NCI-H2107 (cell line): ENCODE results near the gene NKAIN4.
"Not testable (repeated sequence)": the region's sequence is repeated elsewhere in the genome, so short reads cannot be mapped to it uniquely, and the experiment has no call there.

Experiments used
- DNase-seq: peaks from one replicate; lab custom pipeline; 2025; lab: John Stamatoyannopoulos, UW

Gene NKAIN4

GRCh38 chr20:63257629-63258028 lies 3.4 kb upstream of the NKAIN4 start:
- DNase-seq = no peak

DNA sequence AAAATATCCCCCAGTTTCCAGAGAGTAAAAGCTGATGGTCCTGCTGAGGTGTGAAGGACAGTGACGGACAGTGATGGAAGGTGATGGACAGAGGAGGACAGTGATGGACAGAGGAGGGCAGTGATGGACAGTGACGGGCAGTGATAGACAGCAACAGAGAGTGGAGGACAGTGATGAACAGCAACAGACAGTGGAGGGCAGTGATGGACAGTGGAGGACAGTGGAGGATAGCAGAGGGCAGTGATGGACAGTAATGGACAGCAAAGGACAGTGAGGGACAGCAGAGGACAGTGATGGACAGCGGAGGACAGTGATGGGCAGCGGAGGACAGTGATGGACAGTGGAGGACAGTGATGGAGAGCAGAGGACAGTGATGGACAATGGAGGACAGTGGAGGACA lies 2.7 kb upstream of the NKAIN4 start:
- DNase-seq = no peak

GRCh38 chr20:63255931-63256704 lies 1.9 kb upstream of the NKAIN4 start:
- no peak for DNase-seq

DNA sequence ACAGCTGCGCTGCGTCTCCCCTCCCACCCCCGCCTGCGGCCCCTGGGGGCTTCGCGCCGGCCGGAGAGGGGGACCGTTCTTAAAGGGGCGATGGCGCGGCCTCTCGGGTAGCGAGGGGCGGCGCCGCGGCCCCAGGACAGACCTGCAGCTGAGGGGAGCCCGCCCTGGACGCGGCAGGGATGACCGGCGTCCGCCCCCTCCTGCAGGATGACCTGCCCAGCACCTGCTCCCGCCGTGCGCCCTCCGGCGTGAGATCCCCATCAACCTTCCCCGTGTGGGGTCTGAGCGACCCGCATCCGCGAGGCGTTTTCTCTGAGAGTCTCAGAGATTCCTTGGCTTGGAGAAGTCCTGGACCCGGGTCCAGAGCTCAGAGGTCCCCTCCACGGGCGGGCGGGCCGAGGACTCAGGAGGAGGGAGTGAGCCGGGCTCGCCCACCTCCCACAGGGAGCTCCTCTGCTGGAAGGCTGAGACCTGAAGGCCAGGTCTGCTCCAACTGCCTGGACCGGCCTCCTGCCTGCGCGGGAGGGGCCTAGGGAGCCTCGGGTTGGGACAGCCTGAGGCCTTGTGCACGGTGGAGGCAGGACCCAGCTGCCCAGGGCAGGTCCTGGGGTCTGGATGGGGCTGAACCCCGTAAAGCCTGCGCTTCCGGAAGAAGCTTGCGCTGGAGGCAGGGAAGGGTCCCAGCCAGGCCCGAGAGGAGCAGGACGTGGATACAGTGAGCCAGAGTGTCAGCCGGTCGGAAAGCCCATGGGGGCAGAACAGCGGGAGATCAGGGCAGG lies 532 bp upstream of the NKAIN4 start:
- DNase-seq = no peak

DNA sequence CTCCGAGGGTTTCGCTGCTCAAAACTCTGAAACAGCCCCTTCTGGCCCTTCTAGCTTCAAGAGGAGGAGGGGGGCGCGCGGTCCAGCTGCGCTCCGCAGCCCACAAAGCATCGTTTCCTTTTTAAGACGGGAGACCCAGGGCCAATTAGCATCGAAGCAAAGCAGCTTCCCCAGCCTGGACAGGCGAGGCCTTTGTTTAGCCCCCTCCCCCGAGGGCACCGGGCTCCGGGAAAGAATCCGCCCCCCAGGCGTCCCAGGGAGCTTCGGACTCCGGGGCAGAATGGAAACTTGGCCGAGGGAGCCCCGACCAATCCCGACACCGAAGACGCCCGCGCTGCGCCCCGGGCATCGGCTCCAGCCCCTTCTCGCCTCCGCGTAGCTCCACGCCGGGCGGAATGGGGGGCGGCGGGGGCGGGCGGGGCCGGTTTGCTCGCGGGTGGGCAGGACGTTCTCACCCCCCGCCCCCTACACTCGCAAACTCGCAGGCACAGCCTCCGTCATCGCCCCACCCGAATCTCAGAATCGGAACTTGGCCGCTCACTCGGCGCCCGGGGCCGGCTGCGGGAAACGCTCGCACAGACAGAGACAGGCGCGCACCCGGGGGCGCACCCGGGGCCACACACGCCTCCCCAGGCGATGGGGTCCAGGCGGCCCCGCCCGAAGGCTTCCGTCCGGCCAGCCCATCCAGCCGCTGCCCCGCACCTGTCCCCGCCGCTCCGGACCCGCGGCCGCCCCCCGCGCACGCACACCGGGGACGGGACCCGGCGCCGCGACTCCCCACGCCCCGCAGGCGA lies 628 bp downstream of the NKAIN4 start:
- no peak for DNase-seq

- DNase-seq = no peak
Measured at GRCh38 chr20:63253065-63253437, 1.2 kb downstream of the NKAIN4 start.

- DNase-seq = no peak
Measured at GRCh38 chr20:63252284-63252711, 2.0 kb downstream of the NKAIN4 start.

DNA sequence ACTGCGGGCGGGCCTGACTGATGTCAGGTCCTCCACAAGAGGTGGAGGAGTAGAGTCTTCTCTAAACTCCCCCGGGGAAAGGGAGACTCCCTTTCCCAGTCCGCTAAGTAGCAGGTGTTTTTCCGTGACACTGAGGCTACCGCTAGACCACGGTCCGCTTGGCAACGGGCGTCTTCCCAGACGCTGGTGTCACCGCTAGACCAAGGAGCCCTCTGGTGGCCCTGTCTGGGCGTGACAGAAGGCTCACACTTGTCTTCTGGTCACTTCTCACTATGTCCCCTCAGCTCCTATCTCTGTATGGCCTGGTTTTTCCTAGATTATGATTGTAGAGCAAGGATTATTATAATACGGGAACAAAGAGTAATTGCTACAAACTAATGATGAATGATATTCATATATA lies 2.9 kb downstream of the NKAIN4 start:
- DNase-seq = not testable (repeated sequence)

DNA sequence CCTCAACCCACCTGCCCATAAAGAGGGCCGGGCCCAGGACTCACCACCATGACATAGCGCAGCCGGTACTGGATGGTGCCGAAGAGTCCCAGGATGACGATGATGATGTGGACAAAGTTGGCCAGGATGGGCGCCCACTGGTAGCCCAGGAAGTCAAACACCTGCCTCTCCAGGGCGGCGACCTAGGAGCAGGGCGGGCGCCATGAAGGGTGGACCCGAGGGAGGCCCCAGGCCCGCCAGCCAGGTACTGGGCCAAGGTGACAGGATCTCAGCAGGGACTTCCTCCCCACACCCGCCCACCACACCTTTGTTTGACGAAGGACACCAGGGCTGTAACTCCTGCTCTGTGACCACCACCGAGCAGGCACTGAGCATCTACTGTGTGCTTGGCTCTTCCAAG lies 4.4 kb downstream of the NKAIN4 start:
- no peak for DNase-seq

DNA sequence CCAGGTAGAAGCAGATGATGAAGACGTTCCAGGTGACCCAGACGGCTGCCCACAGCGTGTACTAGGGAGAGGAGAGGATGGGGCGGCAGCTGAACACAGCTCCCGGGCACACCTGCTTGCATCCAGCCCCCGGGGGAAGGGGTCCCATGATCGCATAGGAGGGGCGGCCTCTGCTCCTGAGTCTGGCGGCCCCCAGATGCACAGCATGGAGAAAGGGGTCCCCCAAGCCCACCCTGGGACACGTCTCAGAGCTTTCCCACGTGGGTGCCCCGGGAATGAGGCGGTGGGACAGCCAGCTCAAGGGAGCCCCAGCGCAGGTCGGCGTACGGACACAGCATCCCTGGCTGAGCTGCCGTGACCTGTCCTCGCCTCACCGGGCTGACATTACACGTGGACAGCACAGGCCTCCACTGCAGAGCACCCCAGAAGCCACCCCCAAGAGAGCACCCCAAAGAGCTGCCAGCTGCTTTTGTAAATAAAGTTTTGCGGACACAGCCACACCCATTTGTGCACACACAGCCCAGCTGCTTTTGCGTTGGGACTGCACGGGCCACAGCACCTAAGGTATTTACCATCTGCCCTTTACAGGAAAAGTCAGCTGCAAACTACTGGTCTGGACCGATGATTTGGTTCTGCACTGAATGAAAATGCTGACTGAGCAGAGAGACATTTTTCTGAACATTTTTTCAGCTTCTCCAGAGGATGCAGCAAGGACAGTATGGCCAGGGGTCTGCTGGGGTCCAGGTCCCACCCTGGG lies 5.2 kb downstream of the NKAIN4 start:
- no peak for DNase-seq

GRCh38 chr20:63247671-63248228 lies 6.5 kb downstream of the NKAIN4 start:
- DNase-seq = no peak

DNA sequence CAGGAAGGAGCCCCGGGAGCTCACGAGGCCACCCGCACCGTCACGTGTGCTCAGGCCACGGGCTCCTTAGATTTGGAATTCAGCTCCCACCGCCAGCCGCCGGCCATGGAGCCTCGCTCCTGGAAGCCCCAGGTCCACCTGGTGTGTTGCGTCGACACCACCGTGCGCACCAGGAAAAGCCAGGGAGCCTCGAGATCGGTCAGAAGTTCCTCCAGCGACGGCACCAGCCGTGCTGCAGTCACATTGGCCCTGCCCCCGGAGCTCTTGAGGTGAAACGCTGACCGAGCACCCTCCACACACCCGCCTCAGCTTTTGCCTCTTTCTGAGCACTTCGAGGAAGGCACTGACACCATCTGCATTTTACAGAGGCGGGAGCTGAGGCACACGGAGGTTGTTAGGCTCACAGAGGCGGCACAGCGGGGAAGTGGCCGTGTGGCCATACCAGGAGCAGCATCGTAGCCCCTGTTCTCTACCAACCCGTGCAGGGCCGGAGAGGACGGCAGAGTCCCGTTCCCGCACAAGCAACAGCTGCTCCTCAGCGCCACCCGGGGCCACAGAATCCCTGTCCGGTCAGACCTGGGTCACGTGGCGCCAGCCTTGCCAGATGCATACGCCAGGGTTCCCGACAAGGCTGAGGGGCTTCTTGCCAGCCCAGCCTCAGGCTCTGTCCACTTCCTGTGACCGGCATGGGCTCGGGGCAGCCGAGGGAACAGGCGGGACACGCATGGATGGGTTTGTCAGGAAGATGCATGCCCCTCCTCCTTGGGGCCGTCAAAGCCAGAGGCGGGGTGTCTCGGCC lies 7.6 kb downstream of the NKAIN4 start:
- no peak for DNase-seq

- no peak for DNase-seq
Measured at GRCh38 chr20:63244468-63244867, 9.8 kb downstream of the NKAIN4 start.

- no peak for DNase-seq
Measured at GRCh38 chr20:63243604-63244247, 10.5 kb downstream of the NKAIN4 start.

DNA sequence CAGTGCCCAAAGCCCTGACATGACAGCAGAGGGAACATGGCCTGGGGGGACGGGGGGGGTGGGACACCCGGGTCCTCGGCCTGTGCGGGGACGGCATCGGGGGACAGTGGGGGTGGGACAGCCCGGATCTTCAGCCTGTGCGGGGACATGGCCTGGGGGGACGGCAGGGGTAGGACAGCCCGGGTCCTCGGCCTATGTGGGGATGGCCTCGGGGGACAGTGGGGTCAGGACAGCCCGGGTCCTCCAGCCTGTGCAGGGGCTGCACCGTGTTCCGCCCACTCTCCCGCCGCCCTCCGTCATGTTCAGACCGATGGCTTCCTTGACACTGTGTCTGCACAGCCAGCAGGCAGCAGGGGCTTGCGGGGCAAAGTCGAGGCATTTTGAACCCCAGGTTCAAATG lies 11.5 kb downstream of the NKAIN4 start:
- DNase-seq = no peak

DNA sequence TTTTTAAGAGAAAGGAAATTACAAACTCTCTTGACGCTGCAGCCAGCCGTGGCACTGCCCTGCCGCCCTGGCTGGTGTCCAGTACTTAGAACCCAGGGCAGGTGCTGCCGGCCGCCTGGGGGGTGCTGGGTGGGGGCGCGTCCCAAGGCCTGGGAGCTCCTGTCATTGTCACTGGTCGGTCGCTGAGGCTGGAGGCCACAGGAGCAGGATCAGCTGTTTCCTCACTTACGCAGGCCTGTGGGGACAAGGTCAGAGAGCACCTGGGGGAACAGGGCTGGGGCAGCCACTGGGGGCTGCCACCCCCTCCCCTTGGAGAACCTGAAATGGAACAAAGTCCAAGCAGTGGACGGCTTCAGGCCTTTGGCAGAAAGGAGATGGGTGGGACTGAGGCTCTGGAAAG lies 13.0 kb downstream of the NKAIN4 start:
- DNase-seq = no peak

GRCh38 chr20:63240004-63240403 lies 14.3 kb downstream of the NKAIN4 start:
- DNase-seq = no peak

DNA sequence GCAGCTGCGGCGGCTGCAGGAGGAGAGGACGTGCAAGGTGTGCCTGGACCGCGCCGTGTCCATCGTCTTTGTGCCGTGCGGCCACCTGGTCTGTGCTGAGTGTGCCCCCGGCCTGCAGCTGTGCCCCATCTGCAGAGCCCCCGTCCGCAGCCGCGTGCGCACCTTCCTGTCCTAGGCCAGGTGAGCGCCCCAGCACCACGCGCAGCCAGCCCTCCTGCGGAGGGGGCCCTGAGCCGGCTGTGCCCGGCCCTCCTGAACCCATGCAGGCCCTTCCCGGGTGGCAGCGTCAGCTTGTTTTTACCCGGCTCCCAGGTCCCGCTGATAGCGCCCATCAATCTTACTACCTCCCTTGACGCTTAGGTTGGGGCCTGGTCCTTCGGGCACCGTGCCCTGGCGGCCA lies 14.8 kb downstream of the NKAIN4 start:
- DNase-seq = no peak

DNA sequence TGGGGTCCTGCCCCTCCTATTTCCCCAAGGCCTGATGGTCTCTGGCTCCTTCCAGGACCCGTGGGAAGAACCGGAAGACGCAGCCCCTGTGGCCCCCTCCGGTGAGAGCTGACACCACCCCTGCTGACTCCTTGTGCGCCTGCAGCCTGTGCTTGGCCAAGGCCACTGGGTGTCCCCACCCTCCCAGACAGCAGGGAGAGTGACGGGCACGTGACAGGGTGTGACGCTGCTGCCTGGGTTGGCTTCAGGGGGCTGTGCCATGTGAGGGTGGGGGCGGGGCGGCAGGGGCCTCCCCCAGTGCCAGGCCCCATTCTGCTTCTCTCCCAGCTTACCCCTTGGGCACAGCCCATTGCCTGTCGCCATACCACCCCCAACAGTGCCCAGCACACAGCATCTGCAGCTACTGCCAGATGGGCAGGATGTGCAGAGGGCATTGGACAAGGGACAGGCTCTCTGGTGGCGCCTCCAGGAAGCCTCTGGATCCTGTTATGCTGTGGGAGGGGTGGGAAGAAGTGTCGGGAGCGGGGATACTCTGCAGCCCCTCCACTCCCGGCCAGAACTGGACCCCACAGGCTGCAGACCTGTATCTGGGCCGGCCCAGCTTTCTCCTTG lies 15.6 kb downstream of the NKAIN4 start:
- DNase-seq = no peak

DNA sequence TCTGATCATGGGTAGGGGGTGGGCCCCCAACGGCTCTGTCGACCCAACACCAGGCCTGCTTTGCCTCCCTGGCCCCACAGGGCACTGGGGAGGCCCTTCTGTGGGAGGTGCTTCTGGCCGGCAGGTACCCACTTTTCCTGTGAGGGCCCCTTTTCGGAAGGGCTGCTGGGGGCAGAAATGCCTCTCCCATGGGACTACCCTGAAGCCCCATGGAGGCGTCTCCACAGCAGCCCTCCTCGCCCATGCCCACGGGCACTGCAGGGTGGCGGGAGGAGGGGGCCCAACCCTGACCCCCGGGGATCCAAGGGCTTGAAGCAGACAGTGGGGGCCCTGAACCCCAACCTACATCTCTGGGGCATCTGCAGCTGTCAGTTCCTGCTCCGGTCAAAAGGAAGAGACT lies 16.2 kb downstream of the NKAIN4 start:
- no peak for DNase-seq
